K562 (cell line): ENCODE results near the gene PEX11B. TPM values are rescaled to one million over a fixed set of nuclear protein-coding genes. Genes with fewer than 3 reads are reported as not detected.

Experiments used
- CEBPB ChIP-seq: fragments of 450-650 bp; IDR thresholded peaks from 2 replicates; pipeline ENCODE4 v1.6.1; 2016; ENCODE audit warnings: missing genetic modification characterization, missing compliant biosample characterization
- EP400 ChIP-seq: fragments of 450-650 bp; IDR thresholded peaks from 2 replicates; pipeline ENCODE4 v1.6.1; 2017; ENCODE audit warnings: antibody characterized with exemption, mild to moderate bottlenecking, moderate library complexity
- FOSL1 ChIP-seq: fragments of 200-800 bp; sonication (Bioruptor generic); conservative IDR thresholded peaks from 2 replicates; pipeline ENCODE4 v1.6.1; 2016; ENCODE audit warnings: missing genetic modification characterization, missing compliant biosample characterization
- FOXA3 ChIP-seq, 2 experiments: fragments of 450-650 bp in 1 of 2; sonication (generic) in 1 of 2; formaldehyde crosslinking; IDR thresholded peaks in 1 of 2; conservative IDR thresholded peaks in 1 of 2; 2 replicates each; pipeline versions ENCODE4 v1.4.0 to v1.8.0; 2020 to 2022; ENCODE audit warnings: mild to moderate bottlenecking in 2 of 2, missing genetic modification reagents in 1 of 2
- GTF2B ChIP-seq: IDR thresholded peaks from 2 replicates; pipeline ENCODE4 v1.6.1; 2011; ENCODE audit not compliant: insufficient read length; ENCODE audit errors: extremely low read depth
- HDAC2 ChIP-seq: fragments of 450-650 bp; IDR thresholded peaks from 2 replicates; pipeline ENCODE4 v1.6.1; 2016; ENCODE audit warnings: mild to moderate bottlenecking
- HMGN3 ChIP-seq: IDR thresholded peaks from 2 replicates; pipeline ENCODE4 v1.6.1; 2011; ENCODE audit warnings: borderline replicate concordance, low read depth, mild to moderate bottlenecking, mixed read lengths, low read length; ENCODE audit not compliant: insufficient read length; ENCODE audit errors: extremely low read depth
- HOXB6 ChIP-seq: fragments of 250-450 bp; sonication (Bioruptor Pico); IDR thresholded peaks from 2 replicates; pipeline ENCODE4 v1.5.1; 2022; ENCODE audit warnings: mild to moderate bottlenecking, borderline replicate concordance
- IFI16 ChIP-seq: fragments of 250-450 bp; sonication (Bioruptor Pico); IDR thresholded peaks from 2 replicates; pipeline ENCODE4 v2.1.2; 2022; ENCODE audit warnings: mild to moderate bottlenecking, inconsistent platforms
- MAZ ChIP-seq, 2 experiments: fragments of 450-650 bp in 1 of 2; sonication (generic) in 1 of 2; formaldehyde crosslinking; IDR thresholded peaks in 1 of 2; conservative IDR thresholded peaks in 1 of 2; 2 replicates each; pipeline versions ENCODE4 v1.4.0 to v1.5.0; 2020; ENCODE audit warnings: mild to moderate bottlenecking in 1 of 2, missing genetic modification reagents in 1 of 2
- MECOM ChIP-seq: fragments of 250-450 bp; sonication (Bioruptor Pico); IDR thresholded peaks from 2 replicates; pipeline ENCODE4 v1.8.0; 2022; ENCODE audit warnings: inconsistent platforms
- NFXL1 ChIP-seq: fragments of 450-650 bp; formaldehyde crosslinking; IDR thresholded peaks from 2 replicates; pipeline ENCODE4 v1.4.0; 2021; ENCODE audit warnings: mild to moderate bottlenecking
- PCBP2 ChIP-seq: fragments of 200-400 bp; formaldehyde crosslinking; IDR thresholded peaks from 2 replicates; pipeline ENCODE4 v1.6.1; 2018; ENCODE audit warnings: low read length, low read depth, mild to moderate bottlenecking, moderate library complexity; ENCODE audit not compliant: poor library complexity, severe bottlenecking
- PHB2 ChIP-seq: fragments of 450-650 bp; IDR thresholded peaks from 2 replicates; pipeline ENCODE4 v1.6.1; 2017; ENCODE audit warnings: low read depth
- POLR2AphosphoS2 ChIP-seq: IDR thresholded peaks from 2 replicates; pipeline ENCODE4 v1.6.1; 2012; ENCODE audit warnings: low read length, improper control_type of control experiment
- RBFOX2 ChIP-seq: fragments of 200-400 bp; formaldehyde crosslinking; IDR thresholded peaks from 2 replicates; pipeline ENCODE4 v1.6.1; 2017; ENCODE audit warnings: low read depth, mild to moderate bottlenecking, low read length, moderate library complexity
- SAFB2 ChIP-seq: fragments of 200-400 bp; formaldehyde crosslinking; IDR thresholded peaks from 2 replicates; pipeline ENCODE4 v1.6.1; 2018; ENCODE audit warnings: borderline replicate concordance, low read length, low read depth, moderate library complexity; ENCODE audit not compliant: severe bottlenecking
- TBP ChIP-seq: optimal IDR thresholded peaks from 2 replicates; pipeline ENCODE3; 2011; ENCODE audit warnings: low read depth, low read length, improper control_type of control experiment
- TSC22D4 ChIP-seq: fragments of 450-650 bp; IDR thresholded peaks from 2 replicates; pipeline ENCODE4 v1.6.1; 2016; ENCODE audit warnings: missing genetic modification characterization, missing biosample characterization, control low read depth
- ZBTB5 ChIP-seq: fragments of 450-650 bp; IDR thresholded peaks from 2 replicates; pipeline ENCODE4 v1.6.1; 2017; ENCODE audit warnings: antibody characterized with exemption
- ZNF121 ChIP-seq: sonication (generic); formaldehyde crosslinking; conservative IDR thresholded peaks from 2 replicates; pipeline ENCODE4 v1.8.0; 2022; ENCODE audit warnings: missing genetic modification reagents
- ZNF277 ChIP-seq: fragments of 250-450 bp; sonication (Bioruptor Pico); IDR thresholded peaks from 2 replicates; pipeline ENCODE4 v1.8.0; 2022; ENCODE audit warnings: inconsistent platforms, mild to moderate bottlenecking, moderate library complexity, borderline replicate concordance
- ZNF512 ChIP-seq: IDR thresholded peaks from 2 replicates; pipeline ENCODE4 v1.6.1; 2016; ENCODE audit warnings: missing genetic modification characterization, missing compliant biosample characterization
- polyA plus RNA-seq, 8 experiments: library from polyadenylated mRNA; depleted of rRNA in 4 of 8; stranded (reverse) in 5 of 8; unstranded in 3 of 8; fragments of >200 nt; fragmentation: Nextera tagmentation in 2 of 8; fragmentation: Illumina TruSeq in 1 of 8; extraction: Ambion mirVana in 2 of 8; extraction: Trizol in 1 of 8; gene quantifications; 2 replicates each; pipeline versions ENCODE4 v1.2.1 to v1.2.3, GENCODE V29; 2011 to 2014; ENCODE audit warnings: inconsistent platforms in 1 of 8, missing spikeins in 1 of 8
- total RNA-seq, 7 experiments: library from RNA; depleted of rRNA in 6 of 7; stranded (reverse); fragments of >200 nt in 6 of 7; fragmentation: Illumina TruSeq in 2 of 7; extraction: Trizol in 2 of 7; gene quantifications; 2 replicates each; pipeline versions ENCODE4 v1.2.1 to v1.2.3, GENCODE V29; 2011 to 2021; ENCODE audit warnings: low replicate concordance in 1 of 7

PEX11B gene
- total and polyA plus RNA-seq, 9 of the 15 experiments (the other 6 are each of a cell fraction or from before 2014, with no cell fraction given): 13.2 to 60.0 (median 21.7) TPM

- TF ChIP-seq RBFOX2 (peak; percentile 75), TSC22D4 (no peak), SAFB2 (no peak), FOSL1 (tag) (no peak), IFI16 (CRISPR knock-in tag) (no peak), ZNF277 (CRISPR knock-in tag) (no peak), POLR2AphosphoS2 (no peak), MECOM (CRISPR knock-in tag) (no peak), MAZ (CRISPR knock-in tag; conservative IDR thresholded peaks at IDR 0.05 in 1 of 2, IDR thresholded peaks at IDR 0.05 in 1 of 2) (peak in 1 of 2 experiments; percentile 29; a peak in 1 of 4 replicates), NFXL1 (CRISPR knock-in tag) (no peak), HDAC2 (no peak), ZNF512 (tag) (no peak), CEBPB (tag) (no peak), EP400 (peak; percentile 49; the same call in 1 of the 2 replicates), ZNF121 (CRISPR knock-in tag) (no peak), ZBTB5 (no peak), PCBP2 (no peak), TBP (no peak), FOXA3 (CRISPR knock-in tag; conservative IDR thresholded peaks at IDR 0.05 in 1 of 2, IDR thresholded peaks at IDR 0.05 in 1 of 2) (peak in 1 of 2 experiments; percentile 75; a peak in 1 of 4 replicates), PHB2 (no peak), HOXB6 (CRISPR knock-in tag) (no peak), GTF2B (no peak), HMGN3 (no peak)
Observed at GRCh38 chr1:145918144-145918991, at the start of gene PEX11B (continued).
